Lower leg skin (tissue), 3 donors: ENCODE results near the gene TXNDC8.

Experiments used
- CTCF ChIP-seq, 3 donors: fragments of 450-650 bp; IDR thresholded peaks; one replicate each; pipeline ENCODE4 v1.5.1; 2016; ENCODE audit warnings: antibody characterized with exemption in 3 of 3, mild to moderate bottlenecking in 3 of 3, moderate library complexity in 2 of 3
- POLR2A ChIP-seq, 2 donors: fragments of 450-650 bp; IDR thresholded peaks; one replicate each; pipeline ENCODE4 v1.6.1; 2016 to 2017; ENCODE audit warnings: antibody characterized with exemption in 2 of 2, mild to moderate bottlenecking in 1 of 2, moderate library complexity in 1 of 2

- TF ChIP-seq POLR2A (IDR thresholded peaks at IDR 0.05) = no peak
- TF ChIP-seq CTCF (IDR thresholded peaks at IDR 0.05) = no peak
Measured at GRCh38 chr9:110291921-110292557, 45.6 kb downstream of the TXNDC8 start.
